ENCODE results near the gene TARP.

Gene TARP

DNA sequence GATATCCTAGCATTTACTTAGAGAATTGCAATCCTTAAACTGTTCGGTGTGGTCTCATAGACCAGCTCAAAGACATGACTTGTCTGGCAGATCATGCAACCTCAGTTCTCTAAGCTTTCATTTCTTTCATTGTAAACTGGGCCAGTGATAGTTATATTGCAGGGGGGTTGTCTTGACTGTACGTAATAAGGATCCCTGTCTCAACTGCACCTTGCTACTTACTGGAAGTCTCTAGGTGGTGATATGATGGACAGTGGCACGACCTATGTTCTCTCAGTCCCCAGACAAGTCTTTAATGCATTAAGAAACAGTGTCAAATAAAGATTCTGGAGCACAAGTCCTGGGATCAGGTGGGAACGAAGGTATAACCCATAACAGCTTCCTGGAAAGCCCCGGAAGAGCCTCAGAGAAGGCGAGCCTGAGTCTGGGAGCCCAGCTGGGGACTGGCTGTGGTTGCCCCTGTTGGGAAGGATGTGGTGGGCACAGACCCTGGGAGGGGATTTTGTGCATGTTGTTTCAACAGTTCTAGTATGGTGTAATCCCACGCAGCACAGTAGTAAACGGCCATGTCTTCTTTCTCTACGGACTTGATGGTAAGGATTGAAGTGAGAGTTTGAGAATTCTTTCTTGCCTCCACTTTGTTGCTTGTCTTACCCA, 26.0 kb upstream of the TARP start:
- 90% methylated on average over 9 of the region's 9 CpGs for WGBS (ENCODE audit: low lambda C conversion rate, missing lambda C conversion rate)
- no peaks in the 10 kb centered on the region for H3K27me3 ChIP-seq
- H3K36me3 ChIP-seq (replicated peaks; ENCODE audit: insufficient read depth, low read depth) = no peaks in the 10 kb centered on the region
- no peaks in the 10 kb centered on the region for H3K4me1 ChIP-seq (ENCODE audit: insufficient read depth)
- H4K20me1 ChIP-seq (ENCODE audit: insufficient read depth, poor library complexity, severe bottlenecking) = no peaks in the 10 kb centered on the region
- H3K9me3 ChIP-seq (ENCODE audit: low read depth) = no peaks in the 10 kb centered on the region
- DNase-seq (ENCODE audit: low spot score) = no peak
- TF ChIP-seq EZH2 (IDR thresholded peaks at IDR 0.05; ENCODE audit: borderline replicate concordance) = no peak
- TF ChIP-seq EZH2phosphoT487 (IDR thresholded peaks at IDR 0.05; ENCODE audit: low read depth, severe bottlenecking, unreplicated experiment) = no peak
- TF ChIP-seq, protein P1, sequence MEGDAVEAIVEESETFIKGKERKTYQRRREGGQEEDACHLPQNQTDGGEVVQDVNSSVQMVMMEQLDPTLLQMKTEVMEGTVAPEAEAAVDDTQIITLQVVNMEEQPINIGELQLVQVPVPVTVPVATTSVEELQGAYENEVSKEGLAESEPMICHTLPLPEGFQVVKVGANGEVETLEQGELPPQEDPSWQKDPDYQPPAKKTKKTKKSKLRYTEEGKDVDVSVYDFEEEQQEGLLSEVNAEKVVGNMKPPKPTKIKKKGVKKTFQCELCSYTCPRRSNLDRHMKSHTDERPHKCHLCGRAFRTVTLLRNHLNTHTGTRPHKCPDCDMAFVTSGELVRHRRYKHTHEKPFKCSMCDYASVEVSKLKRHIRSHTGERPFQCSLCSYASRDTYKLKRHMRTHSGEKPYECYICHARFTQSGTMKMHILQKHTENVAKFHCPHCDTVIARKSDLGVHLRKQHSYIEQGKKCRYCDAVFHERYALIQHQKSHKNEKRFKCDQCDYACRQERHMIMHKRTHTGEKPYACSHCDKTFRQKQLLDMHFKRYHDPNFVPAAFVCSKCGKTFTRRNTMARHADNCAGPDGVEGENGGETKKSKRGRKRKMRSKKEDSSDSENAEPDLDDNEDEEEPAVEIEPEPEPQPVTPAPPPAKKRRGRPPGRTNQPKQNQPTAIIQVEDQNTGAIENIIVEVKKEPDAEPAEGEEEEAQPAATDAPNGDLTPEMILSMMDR (IDR thresholded peaks at IDR 0.05; ENCODE audit: poor library complexity) = no peak
- H3K9me2 ChIP-seq (replicated peaks; ENCODE audit: insufficient read depth) = no peaks in the 10 kb centered on the region
- H2AFZ ChIP-seq = no peak overlapping the region
- no peaks in the 10 kb centered on the region for H3K79me2 ChIP-seq
- H3K4me2 ChIP-seq = no peak overlapping the region
- H3K27ac ChIP-seq = no peak overlapping the region
- no peak overlapping the region for H3K4me3 ChIP-seq

DNA sequence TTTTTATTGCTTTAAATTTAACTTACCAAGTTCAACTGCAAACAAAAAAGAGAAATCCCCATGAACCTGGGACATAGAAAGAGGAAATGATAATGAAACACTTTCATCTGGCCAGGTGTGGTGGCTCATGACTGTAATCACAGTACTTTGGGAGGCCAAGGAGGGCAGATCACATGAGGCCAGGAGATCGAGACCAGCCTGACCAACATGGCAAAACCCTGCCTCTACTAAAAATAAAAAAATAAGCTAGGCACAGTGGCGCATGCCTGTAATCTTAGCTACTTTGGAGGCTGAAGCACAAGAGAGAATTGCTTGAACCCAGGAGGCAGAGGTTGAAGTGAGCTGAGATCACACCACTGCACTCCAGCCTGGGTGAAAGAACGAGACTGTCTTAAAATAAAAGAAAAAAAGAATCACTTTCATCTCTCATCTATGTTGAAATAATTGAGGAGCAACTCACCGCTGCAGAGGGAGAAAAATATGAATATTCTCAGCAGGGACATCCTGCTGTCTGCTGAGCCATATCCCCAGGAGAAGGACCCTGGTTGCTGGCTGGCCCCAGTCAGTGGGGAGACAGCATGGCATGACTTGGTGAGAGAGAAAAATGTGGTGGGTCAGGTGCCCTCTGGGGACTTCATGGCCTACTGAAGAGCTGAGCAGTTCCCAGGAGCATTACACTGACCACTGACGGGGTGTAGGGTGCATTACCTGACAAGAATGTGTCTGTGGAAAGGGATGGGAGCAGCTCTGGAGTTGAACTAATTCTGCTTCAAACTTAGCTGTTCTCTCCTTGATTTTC, 22.8 kb upstream of the TARP start:
- no peaks in the 10 kb centered on the region for H3K9me3 ChIP-seq (ENCODE audit: low read depth)
- H2AFZ ChIP-seq = no peak overlapping the region
- H3K79me2 ChIP-seq = no peaks in the 10 kb centered on the region
- no peaks in the 10 kb centered on the region for H3K9me2 ChIP-seq (replicated peaks; ENCODE audit: insufficient read depth)
- H3K36me3 ChIP-seq (replicated peaks; ENCODE audit: insufficient read depth, low read depth) = no peaks in the 10 kb centered on the region
- no peak overlapping the region for H3K4me3 ChIP-seq
- TF ChIP-seq, protein P1 (IDR thresholded peaks at IDR 0.05; ENCODE audit: poor library complexity) = no peak
- TF ChIP-seq EZH2 (IDR thresholded peaks at IDR 0.05; ENCODE audit: borderline replicate concordance) (no peak), EZH2phosphoT487 (IDR thresholded peaks at IDR 0.05; ENCODE audit: low read depth, severe bottlenecking, unreplicated experiment) (no peak)
- no peaks in the 10 kb centered on the region for H3K4me1 ChIP-seq (ENCODE audit: insufficient read depth)
- DNase-seq (ENCODE audit: low spot score) = no peak
- H4K20me1 ChIP-seq (ENCODE audit: insufficient read depth, poor library complexity, severe bottlenecking) = no peaks in the 10 kb centered on the region
- WGBS (ENCODE audit: low lambda C conversion rate, missing lambda C conversion rate) = 88% methylated on average over 5 of the region's 5 CpGs
- no peaks in the 10 kb centered on the region for H3K27me3 ChIP-seq
- no peak overlapping the region for H3K4me2 ChIP-seq
- H3K27ac ChIP-seq = no peak overlapping the region

DNA sequence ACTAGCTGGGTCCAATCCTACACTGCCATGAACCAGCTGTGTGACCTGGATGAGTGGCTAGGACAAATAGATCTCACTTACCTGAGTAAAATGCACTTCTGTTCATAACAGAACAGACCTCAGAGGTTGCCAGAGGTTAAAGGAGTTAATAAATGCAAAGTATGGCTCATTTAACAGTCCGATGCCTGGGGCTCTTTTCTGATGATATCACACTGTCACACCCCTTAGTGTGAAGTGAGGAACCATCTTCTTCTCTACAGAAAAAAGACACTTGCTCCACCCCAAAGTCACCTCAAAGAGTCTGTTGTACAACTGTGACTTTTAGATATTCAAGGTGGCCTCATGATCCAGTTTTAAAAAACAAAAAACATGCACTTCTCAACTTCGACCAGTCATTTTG, 21.5 kb upstream of the TARP start:
- Histone ChIP-seq H3K36me3 (replicated peaks; ENCODE audit: insufficient read depth, low read depth) (no peaks in the 10 kb centered on the region), H4K20me1 (ENCODE audit: insufficient read depth, poor library complexity, severe bottlenecking) (no peaks in the 10 kb centered on the region), H3K4me3 (no peak overlapping the region), H3K27ac (no peak overlapping the region), H3K9me2 (replicated peaks; ENCODE audit: insufficient read depth) (no peaks in the 10 kb centered on the region), H3K9me3 (ENCODE audit: low read depth) (no peaks in the 10 kb centered on the region), H2AFZ (no peak overlapping the region), H3K4me1 (ENCODE audit: insufficient read depth) (no peaks in the 10 kb centered on the region), H3K4me2 (no peak overlapping the region), H3K79me2 (no peaks in the 10 kb centered on the region), H3K27me3 (no peaks in the 10 kb centered on the region)
- WGBS (ENCODE audit: low lambda C conversion rate, missing lambda C conversion rate) = 98% methylated on average over 2 of the region's 2 CpGs
- DNase-seq (ENCODE audit: low spot score) = no peak
- TF ChIP-seq EZH2 (IDR thresholded peaks at IDR 0.05; ENCODE audit: borderline replicate concordance) (no peak), EZH2phosphoT487 (IDR thresholded peaks at IDR 0.05; ENCODE audit: low read depth, severe bottlenecking, unreplicated experiment) (no peak)
- TF ChIP-seq, protein P1 (IDR thresholded peaks at IDR 0.05; ENCODE audit: poor library complexity) = no peak

Measured in hepatocyte (in vitro differentiated cells).